Endothelial cell of umbilical vein (primary cell): ENCODE data around the gene RAD54L. TPM values are rescaled to one million over a fixed set of nuclear protein-coding genes. Genes with fewer than 3 reads are reported as not detected.
"Not testable (repeated sequence)": the region's sequence is repeated elsewhere in the genome, so short reads cannot be mapped to it uniquely, and the experiment has no call there.

Source experiments
- BruUV-seq: library from RNA; stranded (reverse); fragments of 400-500 nt; replicated peaks from 2 replicates; lab custom pipeline; 2021; lab: Mats Ljungman, UMichigan
- CTCF ChIA-PET: fragments of 300-600, 350-600 bp; sonication (Branson Sonifier 250); formaldehyde crosslinking; loops from one replicate; lab custom pipeline; 2021; ENCODE audit warnings: antibody characterized with exemption, inconsistent platforms; lab: Charles Lee
- POLR2A ChIA-PET: fragments of 300-600, 350-600 bp; sonication (Branson Sonifier 250); formaldehyde crosslinking; loops from one replicate; lab custom pipeline; 2021; ENCODE audit warnings: antibody characterized with exemption, inconsistent platforms; lab: Charles Lee
- DNase-seq: peaks from one replicate; pipeline ENCODE4 v3.0.0-alpha.2; 2011; ENCODE audit warnings: low read depth, low spot score
- FAIRE-seq: peaks from 2 replicates; lab custom pipeline; 2011; peaks lifted over from hg19 to GRCh38; lab: Jason Lieb, UNC
- H2AFZ ChIP-seq: 2 replicates; pipeline ENCODE4 v1.6.0; 2012; ENCODE audit warnings: low read depth, low read length, control low read depth, inconsistent platforms
- H3K27ac ChIP-seq: 2 replicates; pipeline ENCODE4 v1.5.1; 2011; ENCODE audit warnings: low read depth, mild to moderate bottlenecking, control low read depth, low read length, moderate library complexity; ENCODE audit not compliant: insufficient read depth
- H3K27me3 ChIP-seq, 2 experiments: 2 replicates each; pipeline versions ENCODE4 v1.6.0 to v1.6.1; 2011; ENCODE audit warnings: low read length in 2 of 2, mixed read lengths in 1 of 2; ENCODE audit not compliant: control insufficient read depth in 2 of 2, insufficient read depth in 2 of 2
- H3K36me3 ChIP-seq, 2 experiments: 2 replicates in 1 of 2; 3 replicates in 1 of 2; pipeline ENCODE4 v1.5.1; 2011; ENCODE audit warnings: low read length in 2 of 2, mild to moderate bottlenecking in 1 of 2, moderate library complexity in 1 of 2; ENCODE audit not compliant: control insufficient read depth in 2 of 2, insufficient read depth in 2 of 2; ENCODE audit errors: extremely low read depth in 1 of 2
- H3K4me1 ChIP-seq: 3 replicates; pipeline ENCODE4 v1.5.1; 2011; ENCODE audit warnings: mild to moderate bottlenecking, low read length; ENCODE audit not compliant: control insufficient read depth, insufficient read depth; ENCODE audit errors: extremely low read depth
- H3K4me2 ChIP-seq: 2 replicates; pipeline ENCODE4 v1.6.1; 2011; ENCODE audit warnings: low read length, control low read depth, mixed read lengths; ENCODE audit not compliant: insufficient read depth
- H3K4me3 ChIP-seq, 3 experiments: fragments of 200-600 bp in 1 of 3; sonication (generic), shearing (Covaris generic) in 1 of 3; replicated peaks in 1 of 3; 2 replicates each; pipeline ENCODE4 v1.5.1; 2011 to 2016; ENCODE audit warnings: control low read depth in 3 of 3, low read length in 3 of 3, mild to moderate bottlenecking in 2 of 3, inconsistent platforms in 1 of 3, low read depth in 1 of 3, moderate library complexity in 1 of 3; ENCODE audit not compliant: insufficient read depth in 1 of 3
- H3K79me2 ChIP-seq: 2 replicates; pipeline ENCODE4 v1.6.0; 2012; ENCODE audit warnings: low read length, inconsistent platforms; ENCODE audit not compliant: control insufficient read depth, insufficient read depth
- H3K9ac ChIP-seq: replicated peaks from 2 replicates; pipeline ENCODE3; 2011; ENCODE audit warnings: low read length, control low read depth; ENCODE audit not compliant: insufficient read depth; ENCODE audit errors: extremely low read depth
- H3K9me1 ChIP-seq: replicated peaks from 3 replicates; pipeline ENCODE4 v1.6.0; 2011; ENCODE audit warnings: mild to moderate bottlenecking, low read length; ENCODE audit not compliant: control insufficient read depth, insufficient read depth; ENCODE audit errors: extremely low read depth
- H3K9me3 ChIP-seq: replicated peaks from 2 replicates; pipeline ENCODE4 v1.5.1; 2012; ENCODE audit warnings: low read length, inconsistent platforms; ENCODE audit not compliant: control insufficient read depth, insufficient read depth
- H4K20me1 ChIP-seq: replicated peaks from 2 replicates; pipeline ENCODE3; 2011; ENCODE audit warnings: mild to moderate bottlenecking, low read length; ENCODE audit not compliant: control insufficient read depth, insufficient read depth; ENCODE audit errors: extremely low read depth
- CTCF ChIP-seq, 2 donors: IDR thresholded peaks; 1 replicate in 1 of 2; 2 replicates in 1 of 2; pipeline ENCODE4 v1.5.1; 2011; ENCODE audit warnings: low read length in 2 of 2, mild to moderate bottlenecking in 2 of 2, moderate library complexity in 2 of 2, control low read depth in 1 of 2, inconsistent platforms in 1 of 2, low read depth in 1 of 2; ENCODE audit not compliant: insufficient read depth in 1 of 2; ENCODE audit errors: extremely low read depth in 1 of 2
- EZH2 ChIP-seq: IDR thresholded peaks from 2 replicates; pipeline ENCODE4 v1.6.1; 2012; ENCODE audit warnings: borderline replicate concordance, low read depth, mild to moderate bottlenecking, moderate library complexity, low read length, inconsistent platforms; ENCODE audit not compliant: severe bottlenecking
- FOS ChIP-seq: IDR thresholded peaks from 2 replicates; pipeline ENCODE4 v1.6.1; 2011; ENCODE audit warnings: mild to moderate bottlenecking, low read length, moderate library complexity, borderline replicate concordance; ENCODE audit not compliant: insufficient read depth
- GATA2 ChIP-seq: IDR thresholded peaks from 2 replicates; pipeline ENCODE4 v1.7.0; 2011; ENCODE audit warnings: low read depth, mild to moderate bottlenecking, moderate library complexity, mixed read lengths, low read length; ENCODE audit not compliant: insufficient read length, insufficient read depth
- JUN ChIP-seq: IDR thresholded peaks from 2 replicates; pipeline ENCODE4 v1.6.1; 2011; ENCODE audit warnings: borderline replicate concordance, low read depth; ENCODE audit not compliant: insufficient read length, insufficient read depth
- MAX ChIP-seq: IDR thresholded peaks from 2 replicates; pipeline ENCODE4 v1.6.1; 2011; ENCODE audit not compliant: insufficient read depth, insufficient read length
- MYC ChIP-seq: IDR thresholded peaks from one replicate; pipeline ENCODE4 v1.6.1; 2011; ENCODE audit warnings: mild to moderate bottlenecking, low read depth, low read length
- POLR2A ChIP-seq: IDR thresholded peaks from 2 replicates; pipeline ENCODE4 v1.6.1; 2012; ENCODE audit warnings: low read depth, mild to moderate bottlenecking, control low read depth, low read length
- POLR2AphosphoS5 ChIP-seq: IDR thresholded peaks from 2 replicates; pipeline ENCODE4 v1.6.1; 2012; ENCODE audit warnings: low read depth, mild to moderate bottlenecking, control low read depth, low read length, moderate library complexity; ENCODE audit not compliant: insufficient read depth
- dilution Hi-C: fragments of 300-500 bp; cut with MboI; formaldehyde crosslinking; loops from one replicate; pipeline ENCODE4 v1.15.0; 2019; ENCODE audit warnings: low sequenced_read_pairs; ENCODE audit not compliant: extremely low pct_ligation_motif_present
- intact Hi-C: fragments of 100-400 bp; cut with micrococcal nuclease; formaldehyde crosslinking; loops from one replicate; pipeline ENCODE4 v1.10.0; 2022
- polyA plus RNA-seq, 4 experiments: library from polyadenylated mRNA; depleted of rRNA in 3 of 4; stranded (reverse) in 3 of 4; unstranded in 1 of 4; fragments of >200 nt; gene quantifications; 2 replicates each; pipeline versions ENCODE4 v1.2.1 to v1.2.3, GENCODE V29; 2011 to 2012; ENCODE audit warnings: missing spikeins in 1 of 4
- total RNA-seq: library from RNA; stranded (reverse); gene quantifications from 2 replicates; pipeline ENCODE4 v1.2.3, GENCODE V29; 2021

Gene RAD54L
- total and polyA plus RNA-seq, 2 donors (not counting 3 experiments of a cell fraction or from before 2014, with no cell fraction given): 10.5 to 18.9 TPM

GRCh38 chr1:46242918-46243317 lies 4.6 kb upstream of the RAD54L start:
- no peak overlapping the region for H3K27ac ChIP-seq
- H3K79me2 ChIP-seq: peaks cover under 1% of the 10 kb centered on the region
- H3K4me1 ChIP-seq: peaks cover 6% of the 10 kb centered on the region
- FAIRE-seq (no peak), DNase-seq (no peak)
- no peak overlapping the region for H3K9ac ChIP-seq
- no peak overlapping the region for H3K4me2 ChIP-seq
- no peak overlapping the region for H3K4me3 ChIP-seq
- no TSS peak for BruUV-seq
- H2AFZ ChIP-seq: no peak overlapping the region
- H3K27me3 ChIP-seq: no peaks in the 10 kb centered on the region
- H4K20me1 ChIP-seq: no peaks in the 10 kb centered on the region
- H3K9me1 ChIP-seq: no peaks in the 10 kb centered on the region
- TF ChIP-seq JUN (no peak), MAX (no peak), POLR2A (no peak), MYC (no peak), GATA2 (no peak), POLR2AphosphoS5 (no peak), CTCF (IDR thresholded peaks at IDR 0.05; ENCODE audit: extremely low read depth in 1 of 2, insufficient read depth in 1 of 2, low read depth in 1 of 2, low read length in 2 of 2) (no peak), FOS (no peak), EZH2 (no peak)
- CTCF ChIA-PET: interaction anchor here (3.2 kb wide), 1 partner anchor 104 kb away, joined by 47 read pairs; no protein-coding TSS in a partner anchor
- H3K36me3 ChIP-seq: no peaks in the 10 kb centered on the region
- intact Hi-C loops (no loop called here), dilution Hi-C loops (no loop called here)
- POLR2A ChIA-PET: no interaction called here
- H3K9me3 ChIP-seq: no peaks in the 10 kb centered on the region

- H3K27ac ChIP-seq, H3K9ac ChIP-seq, H3K9me3 ChIP-seq, H3K36me3 ChIP-seq, intact Hi-C loops, H3K79me2 ChIP-seq, dilution Hi-C loops, H4K20me1 ChIP-seq, DNase-seq, H2AFZ ChIP-seq, BruUV-seq, H3K4me2 ChIP-seq, H3K27me3 ChIP-seq, H3K9me1 ChIP-seq, FAIRE-seq, H3K4me3 ChIP-seq: not testable (repeated sequence)
- H3K4me1 ChIP-seq: peaks cover 16% of the 10 kb centered on the region
- POLR2A ChIA-PET: interaction anchor here (0.7 kb wide), 1 partner anchor 202 kb away, joined by 3 read pairs; no protein-coding TSS in a partner anchor
- CTCF ChIA-PET: interaction anchor here (1.4 to 3.2 kb wide), 3 partner anchors 11 to 103 kb away, joined by 10 to 47 read pairs (median 14); no protein-coding TSS in a partner anchor
Observed at GRCh38 chr1:46243831-46244230, 3.7 kb upstream of the RAD54L start.
